Measurements from ENCODE around the gene STIM1.

The STIM1 gene

GRCh38 chr11:4138497-4138896, 283.0 kb downstream of the STIM1 start:
- no peak for DNase-seq

- no peak for DNase-seq
Observed at GRCh38 chr11:4140067-4140636, 284.7 kb downstream of the STIM1 start.
